GM18907 (cell line): Measurements from ENCODE around the gene PCBP1.
"Not testable (repeated sequence)": the region's sequence is repeated elsewhere in the genome, so short reads cannot be mapped to it uniquely, and the experiment has no call there.

Experiments
- ATAC-seq: cut with Tn5 transposase; IDR thresholded peaks from one replicate; pipeline ENCODE4 v1.9.1; 2021; ENCODE audit warnings: mild to moderate bottlenecking, moderate library complexity; ENCODE audit not compliant: unreplicated experiment

PCBP1 gene

GRCh38 chr2:70123051-70123828 is 36.0 kb downstream of the PCBP1 start:
- ATAC-seq, result no peak

- ATAC-seq, result no peak
These were observed 36.5 kb downstream of the PCBP1 start for GRCh38 chr2:70123829-70124116.

- peak; percentile 34 for ATAC-seq
These were observed 37.8 kb downstream of the PCBP1 start for GRCh38 chr2:70124983-70125480.

- no peak for ATAC-seq
These were observed 38.2 kb downstream of the PCBP1 start for GRCh38 chr2:70125498-70125898.

GRCh38 chr2:70126413-70126812 is 39.1 kb downstream of the PCBP1 start:
- ATAC-seq, result no peak

GRCh38 chr2:70128005-70128404 is 40.7 kb downstream of the PCBP1 start:
- no peak for ATAC-seq

- ATAC-seq, result not testable (repeated sequence)
These were observed 44.3 kb downstream of the PCBP1 start for GRCh38 chr2:70131344-70132143.

GRCh38 chr2:70132244-70133126 is 45.2 kb downstream of the PCBP1 start:
- ATAC-seq, result peak; percentile 58

- no peak for ATAC-seq
These were observed 45.8 kb downstream of the PCBP1 start for GRCh38 chr2:70133127-70133452.

GRCh38 chr2:70133491-70134322 is 46.4 kb downstream of the PCBP1 start:
- ATAC-seq, result peak; percentile 12

- ATAC-seq, result peak; percentile 11
These were observed 47.2 kb downstream of the PCBP1 start for GRCh38 chr2:70134323-70134983.
